Central memory CD8-positive, alpha-beta T cell (primary cell): Measurements from ENCODE around the gene GSTO2.
A peak's percentile ranks its signal among the peaks of the same experiment; 100 is the strongest.

ENCODE experiments used
- ATAC-seq: fragments of 150-1000 bp; cut with Tn5 transposase; replicated peaks from 2 replicates; pipeline ENCODE4 v1.10.0; 2022; ENCODE audit warnings: mild to moderate bottlenecking, moderate FRiP score, moderate number of reproducible peaks; ENCODE audit not compliant: poor library complexity, severe bottlenecking; ENCODE audit errors: extremely low read depth
- DNase-seq, 2 donors: peaks; one replicate each; pipeline ENCODE4 v3.0.0; 2021; ENCODE audit warnings: low spot score in 2 of 2
- H3K27ac Mint-ChIP-seq: one replicate; pipeline ENCODE4 v1.8.0; 2022; ENCODE audit warnings: low read depth, mild to moderate bottlenecking, moderate library complexity, mixed read lengths
- H3K27me3 Mint-ChIP-seq: one replicate; pipeline ENCODE4 v1.8.0; 2022; ENCODE audit warnings: mixed read lengths
- H3K36me3 Mint-ChIP-seq: one replicate; pipeline ENCODE4 v1.8.0; 2022; ENCODE audit warnings: mild to moderate bottlenecking, moderate library complexity, mixed read lengths; ENCODE audit not compliant: insufficient read depth
- H3K4me1 Mint-ChIP-seq: one replicate; pipeline ENCODE4 v1.8.0; 2022; ENCODE audit warnings: mixed read lengths
- H3K4me3 Mint-ChIP-seq: one replicate; pipeline ENCODE4 v1.8.0; 2022; ENCODE audit warnings: mild to moderate bottlenecking, moderate library complexity, mixed read lengths
- H3K9me3 Mint-ChIP-seq: one replicate; pipeline ENCODE4 v1.8.0; 2022; ENCODE audit warnings: mixed read lengths

Gene GSTO2

GRCh38 chr10:104297697-104298660 is 29.0 kb downstream of the GSTO2 start:
- DNase-seq (no peak), ATAC-seq (no peak)
- no peak overlapping the region for H3K4me3 Mint-ChIP-seq
- no peaks in the 10 kb centered on the region for H3K9me3 Mint-ChIP-seq
- no peaks in the 10 kb centered on the region for H3K27me3 Mint-ChIP-seq
- peaks cover 2% of the 10 kb centered on the region for H3K36me3 Mint-ChIP-seq
- no peak overlapping the region for H3K27ac Mint-ChIP-seq
- H3K4me1 Mint-ChIP-seq: peaks cover 24% of the 10 kb centered on the region

GRCh38 chr10:104299031-104299904 is 30.3 kb downstream of the GSTO2 start:
- no peak for ATAC-seq

GRCh38 chr10:104300002-104300735 is 31.2 kb downstream of the GSTO2 start:
- Mint-ChIP-seq H3K27me3 (no peaks in the 10 kb centered on the region), H3K9me3 (peaks cover 5% of the 10 kb centered on the region), H3K4me1 (peaks cover 46% of the 10 kb centered on the region), H3K36me3 (peaks cover 3% of the 10 kb centered on the region), H3K4me3 (peak overlapping the region; percentile 31), H3K27ac (no peak overlapping the region)
- no peak for DNase-seq
- ATAC-seq: no peak

More at GRCh38 chr10:104299031-104299904, 30.3 kb downstream of the GSTO2 start:
- Mint-ChIP-seq H3K36me3 (peaks cover 3% of the 10 kb centered on the region), H3K4me1 (peaks cover 37% of the 10 kb centered on the region), H3K4me3 (no peak overlapping the region), H3K27me3 (no peaks in the 10 kb centered on the region), H3K9me3 (peaks cover 5% of the 10 kb centered on the region), H3K27ac (no peak overlapping the region)
- DNase-seq: no peak

- peaks cover 5% of the 10 kb centered on the region for H3K9me3 Mint-ChIP-seq
- H3K27ac Mint-ChIP-seq: peak overlapping the region; percentile 16
- DNase-seq: no peak
- H3K36me3 Mint-ChIP-seq: peaks cover 6% of the 10 kb centered on the region
- H3K4me1 Mint-ChIP-seq: peaks cover 50% of the 10 kb centered on the region
- peak overlapping the region; percentile 31 for H3K4me3 Mint-ChIP-seq
- H3K27me3 Mint-ChIP-seq: no peaks in the 10 kb centered on the region
- no peak for ATAC-seq
Measured at GRCh38 chr10:104300736-104301292, 31.8 kb downstream of the GSTO2 start.

GRCh38 chr10:104301907-104302690 is 33.1 kb downstream of the GSTO2 start:
- no peak for ATAC-seq

GRCh38 chr10:104303594-104304355 is 34.8 kb downstream of the GSTO2 start:
- H3K27ac Mint-ChIP-seq: peak overlapping the region; percentile 8
- peaks cover 21% of the 10 kb centered on the region for H3K36me3 Mint-ChIP-seq
- peak overlapping the region; percentile 50 for H3K4me3 Mint-ChIP-seq
- ATAC-seq: peak; percentile 72
- peaks cover 80% of the 10 kb centered on the region for H3K4me1 Mint-ChIP-seq
- H3K27me3 Mint-ChIP-seq: no peaks in the 10 kb centered on the region
- peak in 1 of 2 donors; percentile 39 for DNase-seq
- H3K9me3 Mint-ChIP-seq: peaks cover 5% of the 10 kb centered on the region

More at GRCh38 chr10:104301907-104302690, 33.1 kb downstream of the GSTO2 start:
- DNase-seq: no peak
- Mint-ChIP-seq H3K9me3 (peaks cover 5% of the 10 kb centered on the region), H3K4me3 (no peak overlapping the region), H3K36me3 (peaks cover 8% of the 10 kb centered on the region), H3K4me1 (peaks cover 63% of the 10 kb centered on the region), H3K27me3 (no peaks in the 10 kb centered on the region), H3K27ac (no peak overlapping the region)

- H3K36me3 Mint-ChIP-seq: peaks cover 22% of the 10 kb centered on the region
- H3K27me3 Mint-ChIP-seq: no peaks in the 10 kb centered on the region
- DNase-seq (no peak), ATAC-seq (no peak)
- H3K4me3 Mint-ChIP-seq: peak overlapping the region; percentile 50
- peaks cover 86% of the 10 kb centered on the region for H3K4me1 Mint-ChIP-seq
- peak overlapping the region; percentile 8 for H3K27ac Mint-ChIP-seq
- H3K9me3 Mint-ChIP-seq: peaks cover 5% of the 10 kb centered on the region
Measured at GRCh38 chr10:104304356-104304745, 35.4 kb downstream of the GSTO2 start.

- H3K4me1 Mint-ChIP-seq: peaks cover 91% of the 10 kb centered on the region
- H3K27ac Mint-ChIP-seq: no peak overlapping the region
- peaks cover 21% of the 10 kb centered on the region for H3K36me3 Mint-ChIP-seq
- ATAC-seq (no peak), DNase-seq (no peak)
- peak overlapping the region; percentile 50 for H3K4me3 Mint-ChIP-seq
- H3K9me3 Mint-ChIP-seq: peaks cover 5% of the 10 kb centered on the region
- H3K27me3 Mint-ChIP-seq: no peaks in the 10 kb centered on the region
Measured at GRCh38 chr10:104304927-104305326, 35.9 kb downstream of the GSTO2 start.

- peaks cover 31% of the 10 kb centered on the region for H3K36me3 Mint-ChIP-seq
- H3K4me1 Mint-ChIP-seq: peaks cover 80% of the 10 kb centered on the region
- H3K4me3 Mint-ChIP-seq: no peak overlapping the region
- peak overlapping the region; percentile 33 for H3K27ac Mint-ChIP-seq
- H3K27me3 Mint-ChIP-seq: no peaks in the 10 kb centered on the region
- peaks cover 5% of the 10 kb centered on the region for H3K9me3 Mint-ChIP-seq
- no peak for DNase-seq
- no peak for ATAC-seq
Measured at GRCh38 chr10:104306897-104307296, 37.9 kb downstream of the GSTO2 start.

- peaks cover 5% of the 10 kb centered on the region for H3K9me3 Mint-ChIP-seq
- ATAC-seq (no peak), DNase-seq (no peak)
- peak overlapping the region; percentile 55 for H3K4me3 Mint-ChIP-seq
- H3K36me3 Mint-ChIP-seq: peaks cover 38% of the 10 kb centered on the region
- peaks cover 80% of the 10 kb centered on the region for H3K4me1 Mint-ChIP-seq
- peak overlapping the region; percentile 33 for H3K27ac Mint-ChIP-seq
- no peaks in the 10 kb centered on the region for H3K27me3 Mint-ChIP-seq
Measured at GRCh38 chr10:104307576-104308438, 38.8 kb downstream of the GSTO2 start.
